Esophagus (tissue), 2 donors: Measurements from ENCODE around the gene NRXN3. TPM values are rescaled to one million over a fixed set of nuclear protein-coding genes. Genes with fewer than 3 reads are reported as not detected.

ENCODE experiments used
- H3K27ac ChIP-seq, 2 donors: one replicate each; pipeline ENCODE4 v1.5.1; 2013; ENCODE audit warnings: low read depth in 2 of 2, mild to moderate bottlenecking in 2 of 2, inconsistent platforms in 1 of 2, low read length in 1 of 2, moderate library complexity in 1 of 2
- H3K27me3 ChIP-seq, 2 donors: one replicate each; pipeline ENCODE4 v1.6.1; 2013; ENCODE audit warnings: low read length in 2 of 2, control low read depth in 1 of 2, mild to moderate bottlenecking in 1 of 2; ENCODE audit not compliant: insufficient read depth in 2 of 2, control insufficient read depth in 1 of 2
- H3K36me3 ChIP-seq, 2 donors: one replicate each; pipeline ENCODE4 v1.6.1; 2013; ENCODE audit warnings: low read length in 1 of 2; ENCODE audit not compliant: control insufficient read depth in 2 of 2, insufficient read depth in 2 of 2
- H3K4me1 ChIP-seq, 2 donors: one replicate each; pipeline ENCODE4 v1.6.1; 2013; ENCODE audit warnings: low read length in 1 of 2; ENCODE audit not compliant: control insufficient read depth in 2 of 2, insufficient read depth in 2 of 2
- H3K4me3 ChIP-seq, 2 donors: one replicate each; pipeline ENCODE4 v1.5.1; 2013; ENCODE audit warnings: low read length in 2 of 2, mild to moderate bottlenecking in 2 of 2, low read depth in 1 of 2, moderate library complexity in 1 of 2
- H3K9me3 ChIP-seq, 2 donors: one replicate each; pipeline ENCODE4 v1.6.1; 2013; ENCODE audit warnings: mild to moderate bottlenecking in 2 of 2, low read depth in 1 of 2, low read length in 1 of 2, moderate library complexity in 1 of 2; ENCODE audit not compliant: control insufficient read depth in 2 of 2, insufficient read depth in 1 of 2
- WGBS, 2 donors: extraction: QIAGEN DNeasy Blood & Tissue Kit; methylation state at CpG; one replicate each; pipeline ENCODE4 v1.1.7; 2013; 5-methylcytosine and 5-hydroxymethylcytosine counted together
- polyA plus RNA-seq, 2 donors: library from polyadenylated mRNA; stranded (reverse); fragments of 200-250 nt; gene quantifications; one replicate each; pipeline ENCODE4 v1.2.3, GENCODE V29; 2013
- donor health status: healthy with polysubstance abuse.
- donor health status: Bipolar disorder and iron deficiency.

The NRXN3 gene
- polyA plus RNA-seq, 2 donors: 1.7 to 2.2 TPM

DNA sequence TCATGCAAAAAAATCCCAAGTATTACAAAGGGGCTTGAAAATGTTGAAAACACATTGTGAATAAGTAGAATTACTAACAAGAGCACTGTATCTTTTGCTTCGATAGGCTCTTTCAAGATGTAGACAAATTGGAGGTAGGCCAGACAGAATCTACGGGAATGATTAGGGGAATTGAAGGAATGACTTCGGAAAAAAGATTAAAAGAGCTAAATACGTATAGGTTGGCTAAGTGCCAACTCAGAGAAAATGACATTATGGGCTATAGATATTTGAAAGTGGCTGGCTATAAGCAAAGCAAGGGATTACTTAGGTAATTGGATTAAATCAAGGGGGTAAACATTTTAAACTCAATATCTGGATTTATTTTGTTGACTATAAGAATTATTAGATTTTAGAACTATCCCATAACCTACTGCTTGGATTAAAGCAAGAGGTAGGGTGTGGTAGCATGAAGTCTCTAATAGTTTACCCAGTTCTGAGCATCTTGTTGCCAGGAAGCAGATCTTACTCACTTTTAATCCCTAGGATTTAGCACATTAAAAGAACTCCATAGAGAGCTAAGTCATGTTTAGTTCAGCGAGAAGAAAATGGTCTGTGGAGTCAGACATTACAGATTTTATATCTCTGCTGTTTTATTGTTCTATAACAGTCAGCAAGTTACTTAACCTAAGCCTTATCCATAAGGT is 1551.4 kb downstream of the NRXN3 start:
- 30 to 64% methylated on average over 5 of the region's 5 CpGs for WGBS, 2 donors
- no peaks in the 10 kb centered on the region for H3K9me3 ChIP-seq
- H3K27ac ChIP-seq: no peak overlapping the region
- no peaks in the 10 kb centered on the region for H3K36me3 ChIP-seq
- no peak overlapping the region for H3K4me3 ChIP-seq
- peaks cover 0 to 3% of the 10 kb centered on the region in 2 donors for H3K27me3 ChIP-seq
- H3K4me1 ChIP-seq: no peaks in the 10 kb centered on the region

DNA sequence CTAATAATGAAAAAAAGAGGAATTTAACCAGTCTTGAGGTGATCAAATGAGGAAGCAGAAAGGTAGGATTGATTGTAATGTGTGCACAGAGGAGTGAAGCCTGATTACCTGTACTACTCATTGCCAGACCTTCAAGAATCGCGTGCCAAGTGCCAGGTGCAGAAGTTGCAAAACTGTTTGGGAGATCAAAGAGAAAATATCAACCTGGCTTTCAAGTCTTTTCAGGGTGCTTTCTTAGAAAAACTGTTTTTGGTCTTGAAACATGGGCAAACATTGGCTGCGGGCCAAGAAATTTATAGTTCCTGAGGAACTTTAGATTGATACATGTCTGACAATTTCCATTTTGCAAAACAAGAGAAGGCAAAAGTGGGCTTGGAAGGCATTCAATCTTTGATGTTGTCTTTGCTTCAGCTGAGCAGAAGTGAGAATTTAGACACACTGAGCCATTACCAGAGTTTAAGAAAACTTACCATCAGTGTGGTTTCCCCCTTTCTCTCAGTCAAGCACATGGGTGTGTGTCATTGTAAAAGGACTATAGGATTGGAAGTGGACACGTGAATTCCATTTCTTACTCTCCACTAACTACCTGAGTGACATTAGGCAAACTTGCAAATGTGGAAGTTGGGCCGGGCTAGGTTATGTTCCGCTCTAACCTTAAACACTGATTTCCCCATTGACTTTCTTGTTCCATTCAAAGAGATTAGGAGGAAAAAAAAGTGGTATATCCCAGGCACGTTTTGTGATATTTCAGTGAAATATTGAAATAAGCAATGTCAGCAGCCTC is 1555.0 kb downstream of the NRXN3 start:
- Histone ChIP-seq H3K9me3 (no peaks in the 10 kb centered on the region), H3K27ac (no peak overlapping the region), H3K27me3 (peaks cover 0 to 3% of the 10 kb centered on the region in 2 donors), H3K4me1 (no peaks in the 10 kb centered on the region), H3K36me3 (no peaks in the 10 kb centered on the region), H3K4me3 (no peak overlapping the region)
- WGBS, 2 donors: 58 to 61% methylated on average over 7 of the region's 7 CpGs

DNA sequence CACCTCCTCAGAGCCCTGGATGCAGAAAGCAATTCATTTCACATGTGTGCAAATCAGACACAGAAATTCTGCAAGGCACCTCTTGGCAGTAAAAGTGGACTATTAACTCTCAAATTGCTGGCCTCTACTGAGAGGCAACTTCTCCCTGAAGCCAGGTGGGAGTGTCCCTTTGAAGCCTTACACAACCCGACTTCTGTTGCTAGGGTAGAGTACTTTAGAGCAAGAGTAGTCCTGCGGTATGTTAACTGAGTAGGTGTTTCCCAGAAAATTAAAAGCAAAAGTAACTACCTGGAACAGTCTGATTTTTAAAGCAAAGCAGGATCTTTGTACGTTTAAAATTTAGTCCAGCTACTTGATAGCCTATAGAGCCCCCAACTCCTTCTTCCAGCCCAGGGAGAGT is 1557.7 kb downstream of the NRXN3 start:
- H3K27ac ChIP-seq: no peak overlapping the region
- H3K4me3 ChIP-seq: no peak overlapping the region
- H3K4me1 ChIP-seq: no peaks in the 10 kb centered on the region
- no peaks in the 10 kb centered on the region for H3K9me3 ChIP-seq
- no peaks in the 10 kb centered on the region for H3K36me3 ChIP-seq
- H3K27me3 ChIP-seq: no peaks in the 10 kb centered on the region
- WGBS, 2 donors: 47 to 63% methylated on average over 3 of the region's 3 CpGs

DNA sequence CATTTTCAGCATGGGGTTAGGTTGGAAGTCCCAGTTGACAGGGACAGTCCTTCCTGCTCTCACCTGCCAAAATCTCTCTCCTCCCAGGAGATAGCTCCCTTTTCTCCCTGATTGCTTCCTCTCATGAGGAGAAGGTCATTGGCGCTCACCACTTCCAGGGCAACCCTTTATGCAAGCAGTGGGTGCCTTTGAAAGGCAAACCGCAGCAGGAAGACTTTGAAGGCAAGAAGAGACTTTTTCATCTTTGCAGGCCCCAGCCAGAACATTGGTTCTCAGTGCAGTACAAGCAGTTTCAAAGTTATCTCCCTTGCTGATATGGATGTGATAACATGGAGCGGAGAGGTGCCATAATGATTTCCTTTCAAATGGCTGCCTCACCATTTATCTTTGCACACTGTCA is 1558.2 kb downstream of the NRXN3 start:
- Histone ChIP-seq H3K27me3 (no peaks in the 10 kb centered on the region), H3K9me3 (no peaks in the 10 kb centered on the region), H3K4me1 (no peaks in the 10 kb centered on the region), H3K4me3 (no peak overlapping the region), H3K27ac (no peak overlapping the region), H3K36me3 (no peaks in the 10 kb centered on the region)
- 65 to 88% methylated on average over 3 of the region's 3 CpGs for WGBS, 2 donors

DNA sequence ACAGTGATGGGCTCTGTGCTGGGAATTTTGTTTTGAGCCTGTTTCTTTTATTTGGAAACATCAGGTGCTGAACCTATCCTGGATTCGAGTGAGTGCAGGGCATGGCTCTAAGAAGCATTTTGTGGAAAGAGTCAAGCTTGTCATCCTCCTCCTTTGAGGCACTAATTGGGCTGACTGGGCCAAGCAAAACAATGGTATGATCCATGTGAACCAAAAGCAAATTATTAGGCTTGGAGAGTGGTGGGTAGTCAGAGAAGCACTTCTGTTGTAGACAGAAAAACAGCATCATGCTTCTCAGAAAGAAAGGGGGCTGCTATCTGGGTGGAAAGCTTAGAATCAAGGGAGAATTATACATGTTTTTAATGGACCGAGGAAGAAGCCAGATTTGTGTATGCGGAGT is 1559.6 kb downstream of the NRXN3 start:
- Histone ChIP-seq H3K9me3 (no peaks in the 10 kb centered on the region), H3K27ac (no peak overlapping the region), H3K4me3 (no peak overlapping the region), H3K36me3 (no peaks in the 10 kb centered on the region), H3K27me3 (no peaks in the 10 kb centered on the region), H3K4me1 (no peaks in the 10 kb centered on the region)
- 90 to 92% methylated on average over 3 of the region's 3 CpGs for WGBS, 2 donors

DNA sequence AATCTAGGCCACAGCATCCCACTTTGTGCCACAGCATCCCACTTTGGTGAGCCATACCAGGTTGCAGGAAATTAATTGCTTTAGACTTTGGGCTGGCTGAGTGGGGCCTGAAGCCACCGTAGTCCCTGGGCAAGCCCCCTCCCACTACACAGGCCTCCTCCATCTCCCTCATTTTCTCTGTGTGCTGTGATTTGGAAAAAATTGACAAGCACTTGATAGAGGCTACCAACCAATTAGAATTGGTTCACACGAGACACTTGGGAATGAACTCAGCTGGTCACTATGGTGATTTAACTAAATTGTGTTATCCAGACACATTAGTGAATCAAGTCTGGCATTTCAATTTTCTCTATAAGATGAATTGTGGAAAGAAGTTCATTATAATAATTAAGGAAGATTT is 1560.0 kb downstream of the NRXN3 start:
- H3K4me3 ChIP-seq: no peak overlapping the region
- no peaks in the 10 kb centered on the region for H3K4me1 ChIP-seq
- H3K9me3 ChIP-seq: no peaks in the 10 kb centered on the region
- WGBS, 2 donors: 80 to 95% methylated on average over 2 of the region's 2 CpGs
- H3K27me3 ChIP-seq: no peaks in the 10 kb centered on the region
- no peak overlapping the region for H3K27ac ChIP-seq
- no peaks in the 10 kb centered on the region for H3K36me3 ChIP-seq

DNA sequence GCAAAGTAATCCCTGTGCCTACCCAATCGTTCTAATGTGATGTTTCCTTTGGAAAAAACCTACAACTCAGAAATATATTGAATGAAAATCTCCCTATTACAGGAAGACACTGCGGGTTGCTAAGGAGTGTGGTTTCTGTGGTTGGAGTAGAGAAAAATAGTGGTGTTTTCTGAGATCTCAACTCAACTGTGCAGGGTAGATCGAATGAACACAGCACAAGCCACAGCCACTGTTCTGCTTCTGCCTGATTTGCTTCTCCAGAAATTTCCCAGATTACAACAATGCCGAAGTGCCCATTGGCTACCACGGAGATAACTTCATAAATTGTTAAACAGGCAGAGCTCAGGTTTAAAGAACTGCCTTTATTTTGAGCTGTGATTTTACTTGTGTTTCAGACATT is 1560.8 kb downstream of the NRXN3 start:
- no peak overlapping the region for H3K27ac ChIP-seq
- H3K4me1 ChIP-seq: no peaks in the 10 kb centered on the region
- H3K36me3 ChIP-seq: no peaks in the 10 kb centered on the region
- H3K27me3 ChIP-seq: no peaks in the 10 kb centered on the region
- H3K4me3 ChIP-seq: no peak overlapping the region
- 69 to 70% methylated on average over 5 of the region's 5 CpGs for WGBS, 2 donors
- H3K9me3 ChIP-seq: no peaks in the 10 kb centered on the region

DNA sequence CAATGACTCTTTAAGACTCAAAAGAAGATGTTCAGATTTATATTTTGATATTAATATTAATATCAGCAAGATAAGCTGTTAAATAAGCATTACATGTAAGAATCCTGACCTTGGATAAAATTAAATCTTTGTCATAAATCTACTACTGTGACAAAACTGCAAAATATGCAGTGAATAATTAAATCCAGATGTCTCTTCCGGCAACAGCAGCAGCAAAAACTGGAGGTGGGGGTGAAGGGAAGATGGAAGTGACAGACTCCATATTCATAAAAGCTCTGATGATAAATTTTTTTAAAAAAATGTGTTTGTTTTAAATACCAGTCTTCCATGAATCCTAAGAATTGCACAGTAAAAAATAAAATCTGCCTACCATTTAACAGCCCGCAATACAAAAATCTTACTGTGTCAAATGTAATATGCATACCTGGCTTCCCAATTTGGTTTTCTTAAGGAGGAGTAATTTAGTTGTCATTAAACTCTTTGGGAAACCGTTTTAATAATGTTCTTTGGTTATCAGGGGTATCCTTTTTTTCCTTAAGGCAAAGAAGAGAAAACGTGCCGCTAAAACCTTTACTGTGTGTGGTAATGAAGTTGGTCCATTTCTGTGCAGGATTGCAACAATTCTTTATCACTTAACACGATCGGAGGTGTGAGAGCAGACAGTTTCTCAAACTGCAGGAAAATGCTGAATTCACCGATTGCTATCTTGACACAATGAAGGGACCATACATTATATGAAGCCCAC is 1562.9 kb downstream of the NRXN3 start:
- WGBS, 2 donors: 75 to 76% methylated on average over 8 of the region's 8 CpGs
- H3K27ac ChIP-seq: no peak overlapping the region
- no peak overlapping the region for H3K4me3 ChIP-seq
- H3K4me1 ChIP-seq: no peaks in the 10 kb centered on the region
- H3K36me3 ChIP-seq: no peaks in the 10 kb centered on the region
- H3K27me3 ChIP-seq: no peaks in the 10 kb centered on the region
- peaks cover 0 to 3% of the 10 kb centered on the region in 2 donors for H3K9me3 ChIP-seq

DNA sequence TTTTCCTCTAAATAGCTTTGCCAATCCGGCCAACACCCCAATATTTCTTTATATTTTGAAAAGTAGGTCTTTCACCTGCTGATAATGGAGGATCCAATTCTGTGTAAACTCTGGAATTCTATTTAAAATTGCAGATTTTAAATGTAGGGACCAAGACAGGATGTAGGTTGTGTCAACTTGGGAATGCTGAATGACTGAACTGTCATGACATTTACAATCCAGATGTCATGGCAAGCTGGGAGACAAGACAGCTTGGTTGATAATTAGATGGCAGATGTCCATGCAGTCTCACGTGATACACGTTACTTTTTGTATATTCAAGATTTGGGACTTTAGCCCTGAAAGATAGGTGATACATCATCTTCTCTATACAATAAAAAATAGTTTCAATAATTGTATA is 1564.0 kb downstream of the NRXN3 start:
- Histone ChIP-seq H3K4me3 (no peak overlapping the region), H3K9me3 (peaks cover 0 to 5% of the 10 kb centered on the region in 2 donors), H3K4me1 (no peaks in the 10 kb centered on the region), H3K27me3 (no peaks in the 10 kb centered on the region), H3K36me3 (no peaks in the 10 kb centered on the region), H3K27ac (no peak overlapping the region)
- WGBS, 2 donors: 81% methylated on average over 3 of the region's 3 CpGs
